PFSK-1 (cell line): ENCODE measurements around the gene ANO10.

Source experiments
- FOXP2 ChIP-seq: optimal IDR thresholded peaks from 2 replicates; pipeline ENCODE3; 2011; ENCODE audit warnings: borderline replicate concordance, control low read depth, inconsistent platforms; ENCODE audit not compliant: insufficient read depth; ENCODE audit errors: extremely low read length, extremely low read depth
- POLR2AphosphoS5 ChIP-seq: IDR thresholded peaks from 2 replicates; pipeline ENCODE4 v1.6.1; 2012; ENCODE audit warnings: low read depth, mild to moderate bottlenecking, control low read depth, low read length, moderate library complexity
- SIN3A ChIP-seq: IDR thresholded peaks from 2 replicates; pipeline ENCODE4 v1.6.1; 2012; ENCODE audit warnings: mild to moderate bottlenecking, low read length, moderate library complexity, borderline replicate concordance; ENCODE audit not compliant: insufficient read depth
- TAF1 ChIP-seq: IDR thresholded peaks from 2 replicates; pipeline ENCODE4 v1.6.1; 2012; ENCODE audit warnings: low read length, control low read depth, borderline replicate concordance; ENCODE audit not compliant: insufficient read depth
- TF ChIP-seq, protein P1 (sequence below), 2 experiments: IDR thresholded peaks; 2 replicates each; pipeline versions ENCODE4 v1.6.1 to v1.8.0; 2011 to 2012; ENCODE audit warnings: low read depth in 2 of 2, low read length in 2 of 2, control low read depth in 1 of 2, inconsistent platforms in 1 of 2, mild to moderate bottlenecking in 1 of 2, moderate library complexity in 1 of 2; ENCODE audit not compliant: insufficient read depth in 1 of 2

ANO10 gene

DNA sequence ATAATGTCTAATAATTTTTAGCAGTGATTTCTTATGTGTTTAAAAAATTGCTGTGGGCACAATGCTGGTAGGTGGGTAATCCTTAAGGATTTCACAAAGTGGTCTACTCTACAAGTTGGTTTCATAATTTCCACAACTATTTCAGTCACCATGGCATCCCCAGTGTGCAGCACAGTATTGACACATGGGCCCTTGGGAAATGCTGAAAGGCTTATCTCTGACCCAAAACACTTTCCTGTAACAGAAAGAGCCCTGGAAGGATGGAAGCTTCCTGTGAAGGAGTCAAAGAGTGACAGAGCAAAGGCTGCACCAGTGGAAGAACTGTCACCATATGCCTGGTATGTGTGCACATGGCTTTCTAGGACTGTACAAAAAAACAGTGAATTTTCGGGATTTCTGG lies 153.7 kb downstream of the ANO10 start:
- no peak for TF ChIP-seq POLR2AphosphoS5
- TF ChIP-seq, protein P1, sequence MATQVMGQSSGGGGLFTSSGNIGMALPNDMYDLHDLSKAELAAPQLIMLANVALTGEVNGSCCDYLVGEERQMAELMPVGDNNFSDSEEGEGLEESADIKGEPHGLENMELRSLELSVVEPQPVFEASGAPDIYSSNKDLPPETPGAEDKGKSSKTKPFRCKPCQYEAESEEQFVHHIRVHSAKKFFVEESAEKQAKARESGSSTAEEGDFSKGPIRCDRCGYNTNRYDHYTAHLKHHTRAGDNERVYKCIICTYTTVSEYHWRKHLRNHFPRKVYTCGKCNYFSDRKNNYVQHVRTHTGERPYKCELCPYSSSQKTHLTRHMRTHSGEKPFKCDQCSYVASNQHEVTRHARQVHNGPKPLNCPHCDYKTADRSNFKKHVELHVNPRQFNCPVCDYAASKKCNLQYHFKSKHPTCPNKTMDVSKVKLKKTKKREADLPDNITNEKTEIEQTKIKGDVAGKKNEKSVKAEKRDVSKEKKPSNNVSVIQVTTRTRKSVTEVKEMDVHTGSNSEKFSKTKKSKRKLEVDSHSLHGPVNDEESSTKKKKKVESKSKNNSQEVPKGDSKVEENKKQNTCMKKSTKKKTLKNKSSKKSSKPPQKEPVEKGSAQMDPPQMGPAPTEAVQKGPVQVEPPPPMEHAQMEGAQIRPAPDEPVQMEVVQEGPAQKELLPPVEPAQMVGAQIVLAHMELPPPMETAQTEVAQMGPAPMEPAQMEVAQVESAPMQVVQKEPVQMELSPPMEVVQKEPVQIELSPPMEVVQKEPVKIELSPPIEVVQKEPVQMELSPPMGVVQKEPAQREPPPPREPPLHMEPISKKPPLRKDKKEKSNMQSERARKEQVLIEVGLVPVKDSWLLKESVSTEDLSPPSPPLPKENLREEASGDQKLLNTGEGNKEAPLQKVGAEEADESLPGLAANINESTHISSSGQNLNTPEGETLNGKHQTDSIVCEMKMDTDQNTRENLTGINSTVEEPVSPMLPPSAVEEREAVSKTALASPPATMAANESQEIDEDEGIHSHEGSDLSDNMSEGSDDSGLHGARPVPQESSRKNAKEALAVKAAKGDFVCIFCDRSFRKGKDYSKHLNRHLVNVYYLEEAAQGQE (IDR thresholded peaks at IDR 0.05; ENCODE audit: insufficient read depth in 1 of 2, low read depth in 2 of 2, low read length in 2 of 2): no peak
- TF ChIP-seq TAF1: no peak
- no peak for TF ChIP-seq FOXP2
- TF ChIP-seq SIN3A: no peak

DNA sequence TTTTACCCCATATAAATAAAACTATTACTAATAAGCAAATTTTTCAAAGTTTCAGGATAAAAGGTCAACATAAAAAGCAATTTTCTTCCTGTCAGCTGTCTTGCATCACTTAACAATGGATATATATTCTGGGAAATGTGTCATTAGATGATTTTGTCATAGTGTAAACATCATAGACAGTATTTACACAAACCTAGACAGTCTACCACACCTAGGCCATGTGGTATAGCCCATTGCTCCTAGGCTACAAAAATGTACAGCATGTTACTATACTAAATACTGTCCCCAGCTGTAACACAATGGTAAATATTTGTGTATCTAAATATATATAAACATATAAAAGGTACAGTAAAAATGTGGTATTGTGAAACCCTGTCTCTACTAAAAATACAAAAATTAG lies 156.7 kb downstream of the ANO10 start:
- TF ChIP-seq SIN3A (no peak), TAF1 (no peak), POLR2AphosphoS5 (no peak), FOXP2 (no peak)
- TF ChIP-seq, protein P1 (IDR thresholded peaks at IDR 0.05; ENCODE audit: insufficient read depth in 1 of 2, low read depth in 2 of 2, low read length in 2 of 2): no peak

DNA sequence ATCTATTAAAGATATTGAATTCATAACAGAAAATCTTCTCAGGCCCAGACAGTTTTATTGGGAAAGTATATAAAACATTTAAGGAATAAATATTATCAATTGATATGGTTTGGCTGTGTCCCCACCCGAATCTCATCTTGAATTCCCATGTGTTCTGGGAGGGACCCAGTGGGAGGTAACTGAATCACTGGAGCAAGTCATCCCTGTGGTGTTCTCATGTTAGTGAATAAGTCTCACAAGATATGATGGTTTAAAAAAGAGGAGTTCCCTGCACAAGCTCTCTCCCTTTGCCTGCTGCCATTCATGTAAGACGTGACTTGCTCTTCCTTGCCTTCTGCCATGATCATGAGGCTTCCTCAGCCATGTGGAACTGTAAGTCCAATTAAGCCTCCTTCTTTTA lies 160.5 kb downstream of the ANO10 start:
- TF ChIP-seq TAF1 (no peak), SIN3A (no peak), FOXP2 (no peak), POLR2AphosphoS5 (no peak)
- TF ChIP-seq, protein P1 (IDR thresholded peaks at IDR 0.05; ENCODE audit: insufficient read depth in 1 of 2, low read depth in 2 of 2, low read length in 2 of 2): no peak

DNA sequence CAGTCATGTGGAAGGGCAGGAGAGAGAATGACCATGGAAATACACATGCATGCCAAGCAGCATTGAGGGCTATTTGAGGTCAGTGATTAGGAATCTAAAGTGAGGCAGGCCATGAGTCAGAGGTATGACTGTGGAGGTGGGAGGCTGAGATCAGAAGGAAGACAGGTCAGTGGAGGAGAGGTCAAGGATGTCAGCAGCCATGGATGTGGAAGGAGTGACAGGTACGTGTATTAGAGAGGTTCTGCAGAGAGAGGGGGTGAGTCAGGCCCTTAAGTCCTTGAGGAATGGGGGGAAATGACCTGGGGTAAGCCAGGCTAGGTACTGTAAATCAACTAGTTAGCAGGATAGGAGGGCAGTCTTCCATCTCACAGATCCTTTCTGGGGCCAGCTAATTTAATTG lies 166.6 kb downstream of the ANO10 start:
- TF ChIP-seq FOXP2 (no peak), SIN3A (no peak), POLR2AphosphoS5 (no peak), TAF1 (no peak)
- TF ChIP-seq, protein P1 (IDR thresholded peaks at IDR 0.05; ENCODE audit: insufficient read depth in 1 of 2, low read depth in 2 of 2, low read length in 2 of 2): no peak

DNA sequence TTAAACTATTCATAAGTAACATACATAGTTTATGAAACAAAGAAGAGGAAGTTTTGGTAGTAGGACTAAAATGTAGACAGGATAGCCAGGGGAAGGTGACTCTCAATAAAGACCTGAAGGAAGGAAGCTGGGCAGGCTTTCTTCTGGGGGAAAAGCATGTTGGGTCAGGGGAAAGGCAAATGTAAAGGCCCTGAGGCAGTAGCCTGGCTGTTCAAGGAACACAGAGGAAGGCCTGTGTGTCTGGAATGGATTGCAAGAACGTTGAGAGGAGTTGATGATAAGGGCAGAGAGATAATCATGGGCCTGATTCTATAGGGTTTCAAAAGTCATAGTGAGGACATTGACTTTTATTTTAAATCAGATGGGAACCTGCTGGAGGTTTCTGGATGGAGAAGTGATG lies 167.8 kb downstream of the ANO10 start:
- TF ChIP-seq POLR2AphosphoS5: no peak
- no peak for TF ChIP-seq TAF1
- TF ChIP-seq FOXP2: no peak
- TF ChIP-seq, protein P1 (IDR thresholded peaks at IDR 0.05; ENCODE audit: insufficient read depth in 1 of 2, low read depth in 2 of 2, low read length in 2 of 2): no peak
- TF ChIP-seq SIN3A: no peak
